ENCODE data around the gene MIPOL1.

GRCh38 chr14:37553935-37554550, 356.3 kb downstream of the MIPOL1 start:
- TF ChIP-seq, protein P1, sequence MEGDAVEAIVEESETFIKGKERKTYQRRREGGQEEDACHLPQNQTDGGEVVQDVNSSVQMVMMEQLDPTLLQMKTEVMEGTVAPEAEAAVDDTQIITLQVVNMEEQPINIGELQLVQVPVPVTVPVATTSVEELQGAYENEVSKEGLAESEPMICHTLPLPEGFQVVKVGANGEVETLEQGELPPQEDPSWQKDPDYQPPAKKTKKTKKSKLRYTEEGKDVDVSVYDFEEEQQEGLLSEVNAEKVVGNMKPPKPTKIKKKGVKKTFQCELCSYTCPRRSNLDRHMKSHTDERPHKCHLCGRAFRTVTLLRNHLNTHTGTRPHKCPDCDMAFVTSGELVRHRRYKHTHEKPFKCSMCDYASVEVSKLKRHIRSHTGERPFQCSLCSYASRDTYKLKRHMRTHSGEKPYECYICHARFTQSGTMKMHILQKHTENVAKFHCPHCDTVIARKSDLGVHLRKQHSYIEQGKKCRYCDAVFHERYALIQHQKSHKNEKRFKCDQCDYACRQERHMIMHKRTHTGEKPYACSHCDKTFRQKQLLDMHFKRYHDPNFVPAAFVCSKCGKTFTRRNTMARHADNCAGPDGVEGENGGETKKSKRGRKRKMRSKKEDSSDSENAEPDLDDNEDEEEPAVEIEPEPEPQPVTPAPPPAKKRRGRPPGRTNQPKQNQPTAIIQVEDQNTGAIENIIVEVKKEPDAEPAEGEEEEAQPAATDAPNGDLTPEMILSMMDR (conservative IDR thresholded peaks at IDR 0.05; ENCODE audit: low read length): no peak
- no peak for TF ChIP-seq EZH2phosphoT487 (IDR thresholded peaks at IDR 0.05; ENCODE audit: borderline replicate concordance, low read depth, low read length)
